Pancreas (tissue), 10 donors: ENCODE results near the gene DTYMK. TPM values are rescaled to one million over a fixed set of nuclear protein-coding genes. Genes with fewer than 3 reads are reported as not detected.

Experiments
- ATAC-seq, 4 donors: fragments of 200-7000 bp; cut with Tn5 transposase; one replicate each; pipeline versions ENCODE4 v1.8.0 to v1.9.1; 2020; ENCODE audit warnings: mild to moderate bottlenecking in 4 of 4, moderate library complexity in 4 of 4
- DNase-seq, 6 donors: peaks; one replicate each; pipeline ENCODE4 v3.0.0-alpha.2; 2020
- FAIRE-seq: peaks from 2 replicates; lab custom pipeline; 2012; peaks lifted over from hg19 to GRCh38; lab: Jason Lieb, UNC
- H3K27ac ChIP-seq, 4 donors: fragments of 200-600 bp; sonication (generic); 1 replicate in 3 of 4; 2 replicates in 1 of 4; pipeline versions ENCODE4 v1.5.0 to v1.8.0; 2020
- H3K27me3 ChIP-seq, 4 donors: fragments of 200-600 bp; one replicate each; pipeline ENCODE4 v1.8.0; 2021
- H3K36me3 ChIP-seq, 3 donors: fragments of 200-600 bp; sonication (generic) in 1 of 3; one replicate each; pipeline versions ENCODE4 v1.5.0 to v1.8.0; 2020 to 2021
- H3K4me1 ChIP-seq, 3 donors: fragments of 200-600 bp; one replicate each; pipeline ENCODE4 v1.8.0; 2021
- H3K4me3 ChIP-seq, 4 donors: fragments of 200-600 bp; sonication (generic) in 2 of 4; one replicate each; pipeline versions ENCODE4 v1.5.0 to v1.8.0; 2020 to 2021
- H3K9me3 ChIP-seq, 4 donors: fragments of 200-600 bp; one replicate each; pipeline ENCODE4 v1.8.0; 2021
- CTCF ChIP-seq, 4 donors: fragments of 200-600 bp; sonication (generic) in 3 of 4; IDR thresholded peaks; one replicate each; pipeline versions ENCODE4 v1.5.0 to v1.8.0; 2021; ENCODE audit warnings: antibody characterized with exemption in 4 of 4
- WGBS, 2 donors: extraction: QIAGEN DNeasy Blood & Tissue Kit; methylation state at CpG; one replicate each; pipeline ENCODE4 v1.1.7; 2013; 5-methylcytosine and 5-hydroxymethylcytosine counted together
- intact Hi-C, 3 donors: fragments of 100-400 bp; cut with DNase I; formaldehyde crosslinking; loops; one replicate each; pipeline versions ENCODE4 v1.11.1 to v1.14.2; 2022
- polyA plus RNA-seq, 2 donors: library from polyadenylated mRNA; stranded (reverse); fragments of 200-250 nt; gene quantifications; one replicate each; pipeline ENCODE4 v1.2.3, GENCODE V29; 2013
- total RNA-seq, 6 donors: library from RNA; stranded (reverse); fragmentation: NEBNext Ultra II Directional in 4 of 6; extraction: Animal tissue kit (Norgen Biotek cat#: 25700) in 4 of 6; gene quantifications; one replicate each; pipeline versions ENCODE4 v1.2.1 to v1.2.4, GENCODE V29; 2021 to 2023
- donor health status: healthy with polysubstance abuse.
- donor health status: DM: no; HTN: no; CAD: no; lungs with moderate emphysema.
- donor health status: DM: no; HTN: no; CAD: no.
- donor health status: control.
- donor health status: control.
- donor health status: Bipolar disorder and iron deficiency.
- donor health status: DM: yes; HTN: yes; CAD: no.
- donor health status: DM: no; HTN: no; CAD: no.
- donor health status: DM: no; HTN: no; CAD: no.
- donor health status: DM: yes; HTN: yes; CAD: no.

Gene DTYMK
- total and polyA plus RNA-seq, 8 donors = 3.7 to 11.0 (median 8.4) TPM

GRCh38 chr2:241645056-241645914, 41.3 kb downstream of the DTYMK start:
- H3K4me1 ChIP-seq = no peaks in the 10 kb centered on the region
- TF ChIP-seq CTCF (IDR thresholded peaks at IDR 0.05) = no peak
- H3K27ac ChIP-seq = no peak overlapping the region
- no peaks in the 10 kb centered on the region for H3K27me3 ChIP-seq
- no peak overlapping the region for H3K4me3 ChIP-seq
- no peaks in the 10 kb centered on the region for H3K36me3 ChIP-seq
- intact Hi-C loops = no loop called here
- 81 to 84% methylated on average over 26 of the region's 26 CpGs for WGBS, 2 donors
- H3K9me3 ChIP-seq = no peaks in the 10 kb centered on the region
- FAIRE-seq (no peak), ATAC-seq (no peak), DNase-seq (peak in 1 of 6 donors; percentile 32)

- no peak overlapping the region for H3K27ac ChIP-seq
- TF ChIP-seq CTCF (IDR thresholded peaks at IDR 0.05) = no peak
- 45 to 52% methylated on average over 2 of the region's 2 CpGs for WGBS, 2 donors
- no peak for FAIRE-seq
- H3K4me1 ChIP-seq = peaks cover 8 to 11% (median 9%) of the 10 kb centered on the region in 3 donors
- intact Hi-C loops = no loop called here
- DNase-seq = no peak
- H3K4me3 ChIP-seq = no peak overlapping the region
- no peaks in the 10 kb centered on the region for H3K9me3 ChIP-seq
- no peak for ATAC-seq
- no peaks in the 10 kb centered on the region for H3K27me3 ChIP-seq
- no peaks in the 10 kb centered on the region for H3K36me3 ChIP-seq
Observed at GRCh38 chr2:241641631-241642030, 45.0 kb downstream of the DTYMK start.

- ATAC-seq (no peak), DNase-seq (no peak), FAIRE-seq (no peak)
- H3K4me3 ChIP-seq = no peak overlapping the region
- no peak for TF ChIP-seq CTCF (IDR thresholded peaks at IDR 0.05)
- H3K27ac ChIP-seq = no peak overlapping the region
- H3K36me3 ChIP-seq = no peaks in the 10 kb centered on the region
- no peaks in the 10 kb centered on the region for H3K27me3 ChIP-seq
- peaks cover 8 to 18% (median 16%) of the 10 kb centered on the region in 3 donors for H3K4me1 ChIP-seq
- H3K9me3 ChIP-seq = no peaks in the 10 kb centered on the region
- WGBS, 2 donors = 81 to 83% methylated on average over 8 of the region's 8 CpGs
- intact Hi-C loops = no loop called here
Observed at GRCh38 chr2:241640165-241640795, 46.3 kb downstream of the DTYMK start.

GRCh38 chr2:241639385-241639784, 47.2 kb downstream of the DTYMK start:
- DNase-seq = no peak
- H3K36me3 ChIP-seq = no peaks in the 10 kb centered on the region
- no peaks in the 10 kb centered on the region for H3K9me3 ChIP-seq
- no peak overlapping the region for H3K27ac ChIP-seq
- TF ChIP-seq CTCF (IDR thresholded peaks at IDR 0.05) = no peak
- ATAC-seq = no peak
- H3K27me3 ChIP-seq = no peaks in the 10 kb centered on the region
- FAIRE-seq = no peak
- intact Hi-C loops = loop anchor here in 1 of 3 donors (1.0 kb wide), 1 partner anchor 14 kb away; no protein-coding TSS in a partner anchor
- 95 to 97% methylated on average over 7 of the region's 7 CpGs for WGBS, 2 donors
- peaks cover 8 to 18% (median 17%) of the 10 kb centered on the region in 3 donors for H3K4me1 ChIP-seq
- H3K4me3 ChIP-seq = no peak overlapping the region
